GM18511 (cell line): Measurements from ENCODE around the gene CDH15.
"Not testable (repeated sequence)": the region's sequence is repeated elsewhere in the genome, so short reads cannot be mapped to it uniquely, and the experiment has no call there.

ENCODE experiments used
- ATAC-seq: cut with Tn5 transposase; IDR thresholded peaks from one replicate; pipeline ENCODE4 v1.9.1; 2021; ENCODE audit warnings: mild to moderate bottlenecking, moderate library complexity; ENCODE audit not compliant: unreplicated experiment

The CDH15 gene

DNA sequence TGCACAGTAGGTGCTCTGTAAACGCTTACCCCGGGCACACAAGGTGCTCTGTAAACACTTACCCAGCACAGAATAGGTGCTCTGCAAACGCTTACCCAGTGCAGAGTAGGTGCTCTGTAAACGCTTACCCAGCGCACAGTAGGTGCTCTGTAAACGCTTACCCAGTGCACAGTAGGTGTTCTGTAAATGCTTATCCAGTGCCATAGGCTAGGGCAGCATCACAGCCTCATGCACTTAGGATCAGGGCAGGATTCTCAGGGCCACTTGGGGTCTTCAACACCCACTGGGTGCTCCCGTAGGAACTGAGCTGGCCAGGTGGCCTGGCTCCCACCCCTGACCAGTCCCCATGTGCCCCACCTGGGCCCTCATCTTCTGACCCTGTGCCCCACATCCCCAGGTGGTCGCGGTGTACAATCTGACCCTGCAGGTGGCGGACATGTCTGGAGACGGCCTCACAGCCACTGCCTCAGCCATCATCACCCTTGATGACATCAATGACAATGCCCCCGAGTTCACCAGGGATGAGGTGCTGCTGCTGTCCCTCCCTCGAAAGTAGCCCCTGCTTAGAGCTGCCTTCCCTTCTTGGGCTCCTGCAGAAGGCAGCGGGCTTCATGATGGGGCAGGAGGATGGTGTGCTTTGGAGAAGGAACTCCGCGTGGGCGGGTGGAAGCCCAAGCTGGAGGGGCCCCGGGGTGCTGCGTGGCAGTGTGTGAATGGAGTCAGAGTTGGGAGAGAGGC, 15.7 kb downstream of the CDH15 start:
- ATAC-seq, result no peak

- no peak for ATAC-seq
Observed at GRCh38 chr16:89187770-89188392, 16.3 kb downstream of the CDH15 start.

DNA sequence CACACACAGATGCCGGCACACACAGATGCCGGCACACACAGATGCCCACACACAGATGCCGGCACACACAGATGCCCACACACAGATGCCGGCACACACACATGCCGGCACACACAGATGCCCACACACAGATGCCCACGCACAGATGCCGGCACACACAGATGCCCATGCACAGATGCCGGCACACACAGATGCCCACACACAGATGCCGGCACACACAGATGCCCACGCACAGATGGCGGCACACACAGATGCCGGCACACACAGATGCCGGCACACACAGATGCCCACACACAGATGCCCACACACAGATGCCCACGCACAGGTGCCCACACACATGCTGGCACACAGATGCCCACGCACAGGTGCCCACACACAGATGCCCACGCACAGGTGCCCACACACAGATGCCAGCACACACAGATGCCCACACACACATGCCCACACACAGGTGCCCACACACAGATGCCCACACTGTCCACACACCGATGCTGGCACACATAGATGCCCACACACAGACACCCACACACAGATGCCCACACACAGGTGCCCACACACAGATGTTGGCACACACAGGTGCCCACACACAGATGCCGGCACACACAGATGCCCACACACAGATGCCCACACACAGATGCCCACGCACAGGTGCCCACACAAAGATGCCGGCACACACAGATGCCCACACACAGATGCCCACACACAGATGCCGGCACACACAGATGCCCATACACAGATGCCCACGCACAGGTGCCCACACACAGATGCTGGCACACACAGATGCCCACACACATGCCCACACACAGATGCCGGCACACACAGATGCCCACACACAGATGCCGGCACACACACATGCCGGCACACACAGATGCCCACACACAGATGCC, 17.2 kb downstream of the CDH15 start:
- ATAC-seq, result not testable (repeated sequence)

DNA sequence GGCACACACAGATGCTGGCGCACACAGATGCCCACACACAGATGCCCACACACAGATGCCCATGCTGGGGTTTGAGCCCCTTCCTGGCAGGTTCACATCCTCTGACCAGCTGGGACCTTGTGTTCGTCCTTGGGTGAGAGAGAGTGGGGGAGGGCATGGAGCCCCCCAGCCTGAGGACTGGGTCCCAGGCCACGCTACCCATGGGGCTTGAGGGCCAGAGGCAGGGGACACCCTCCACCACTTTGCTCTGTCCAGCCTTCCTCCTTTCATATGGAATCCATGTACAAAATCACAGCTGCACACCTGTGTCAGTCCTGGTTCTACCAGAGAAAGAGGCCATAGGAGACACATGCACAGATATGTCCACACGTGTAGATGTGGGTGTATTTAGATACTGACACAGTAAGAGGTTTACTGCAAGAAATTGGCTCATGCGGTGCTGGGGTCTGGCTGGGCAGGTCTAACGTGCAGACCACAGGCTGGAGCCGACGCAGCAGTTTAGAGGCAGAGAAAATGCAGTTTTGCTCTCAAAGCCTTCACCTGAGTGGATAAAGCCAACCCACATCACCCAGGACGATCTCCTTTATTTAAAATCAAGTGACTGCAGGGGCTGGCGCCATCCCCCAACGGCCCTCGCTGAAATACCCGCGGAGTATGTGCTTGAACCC, 17.9 kb downstream of the CDH15 start:
- no peak for ATAC-seq

DNA sequence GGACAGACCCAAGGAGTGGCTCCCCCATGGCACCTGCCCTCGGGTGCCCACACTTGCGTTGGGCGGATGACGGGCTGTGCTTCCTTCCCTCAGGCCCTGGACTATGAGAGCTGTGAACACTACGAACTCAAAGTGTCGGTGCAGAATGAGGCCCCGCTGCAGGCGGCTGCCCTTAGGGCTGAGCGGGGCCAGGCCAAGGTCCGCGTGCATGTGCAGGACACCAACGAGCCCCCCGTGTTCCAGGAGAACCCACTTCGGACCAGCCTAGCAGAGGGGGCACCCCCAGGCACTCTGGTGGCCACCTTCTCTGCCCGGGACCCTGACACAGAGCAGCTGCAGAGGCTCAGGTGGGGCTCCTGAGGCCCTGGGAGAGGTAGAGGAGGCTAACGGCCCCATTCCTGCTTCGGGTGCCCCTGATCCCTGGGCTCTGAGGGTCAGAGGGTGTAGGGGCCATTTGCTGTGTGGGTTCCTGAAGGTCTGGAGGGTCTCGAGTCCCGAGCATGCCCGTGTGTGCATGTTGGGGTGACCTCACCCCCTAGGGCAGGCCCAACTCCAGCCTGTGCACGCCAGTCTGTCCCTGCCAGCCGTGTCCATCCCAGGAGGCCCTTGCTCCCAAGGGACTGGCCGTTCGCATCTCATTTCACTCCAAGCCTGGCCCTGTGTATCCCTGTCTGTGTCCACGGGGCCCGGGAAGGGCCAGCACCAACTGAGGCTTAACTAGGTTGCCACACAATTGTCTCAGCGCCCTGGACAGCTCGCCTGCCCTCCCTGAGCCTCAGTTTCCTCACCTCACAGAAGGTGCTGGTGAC, 18.8 kb downstream of the CDH15 start:
- no peak for ATAC-seq

DNA sequence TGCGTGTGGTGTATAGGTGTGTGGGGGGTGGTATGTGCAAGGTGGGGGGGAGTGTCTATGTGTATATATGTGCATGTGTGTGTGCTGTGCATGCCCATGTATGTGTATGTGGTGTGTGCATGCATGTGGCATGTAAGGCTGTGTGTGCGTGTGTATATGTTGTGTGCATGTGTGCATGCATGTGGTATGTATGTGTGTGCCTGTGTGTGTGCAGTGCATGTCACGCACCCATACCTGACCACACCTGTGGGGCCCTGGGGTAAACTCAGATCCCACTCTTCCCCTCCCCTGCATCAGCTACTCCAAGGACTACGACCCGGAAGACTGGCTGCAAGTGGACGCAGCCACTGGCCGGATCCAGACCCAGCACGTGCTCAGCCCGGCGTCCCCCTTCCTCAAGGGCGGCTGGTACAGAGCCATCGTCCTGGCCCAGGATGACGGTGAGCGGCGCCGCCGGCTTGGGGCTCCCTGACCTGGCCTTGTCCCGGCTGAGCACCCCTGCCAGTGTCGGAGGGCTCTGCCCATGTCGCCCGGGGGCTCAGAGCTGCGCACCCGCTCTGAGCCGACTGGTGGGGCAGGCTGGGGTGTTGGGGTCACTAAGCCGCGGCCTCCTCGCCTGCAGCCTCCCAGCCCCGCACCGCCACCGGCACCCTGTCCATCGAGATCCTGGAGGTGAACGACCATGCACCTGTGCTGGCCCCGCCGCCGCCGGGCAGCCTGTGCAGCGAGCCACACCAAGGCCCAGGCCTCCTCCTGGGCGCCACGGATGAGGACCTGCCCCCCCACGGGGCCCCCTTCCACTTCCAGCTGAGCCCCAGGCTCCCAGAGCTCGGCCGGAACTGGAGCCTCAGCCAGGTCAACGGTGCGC, 19.7 kb downstream of the CDH15 start:
- ATAC-seq, result no peak

DNA sequence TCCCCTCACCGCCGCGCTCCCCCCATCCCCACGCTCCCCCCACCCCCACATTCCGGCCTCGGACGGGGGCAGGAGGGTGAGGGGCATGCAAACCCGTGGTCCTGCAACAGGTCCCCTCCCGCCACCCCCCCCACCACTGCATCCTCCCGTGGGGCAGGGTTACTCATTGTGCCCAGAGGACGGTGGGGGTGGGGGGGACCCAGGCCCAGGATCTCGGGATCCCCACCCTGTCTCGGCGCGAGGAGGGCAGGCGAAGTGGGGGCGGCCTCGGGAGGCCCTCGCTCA, 20.3 kb downstream of the CDH15 start:
- no peak for ATAC-seq

DNA sequence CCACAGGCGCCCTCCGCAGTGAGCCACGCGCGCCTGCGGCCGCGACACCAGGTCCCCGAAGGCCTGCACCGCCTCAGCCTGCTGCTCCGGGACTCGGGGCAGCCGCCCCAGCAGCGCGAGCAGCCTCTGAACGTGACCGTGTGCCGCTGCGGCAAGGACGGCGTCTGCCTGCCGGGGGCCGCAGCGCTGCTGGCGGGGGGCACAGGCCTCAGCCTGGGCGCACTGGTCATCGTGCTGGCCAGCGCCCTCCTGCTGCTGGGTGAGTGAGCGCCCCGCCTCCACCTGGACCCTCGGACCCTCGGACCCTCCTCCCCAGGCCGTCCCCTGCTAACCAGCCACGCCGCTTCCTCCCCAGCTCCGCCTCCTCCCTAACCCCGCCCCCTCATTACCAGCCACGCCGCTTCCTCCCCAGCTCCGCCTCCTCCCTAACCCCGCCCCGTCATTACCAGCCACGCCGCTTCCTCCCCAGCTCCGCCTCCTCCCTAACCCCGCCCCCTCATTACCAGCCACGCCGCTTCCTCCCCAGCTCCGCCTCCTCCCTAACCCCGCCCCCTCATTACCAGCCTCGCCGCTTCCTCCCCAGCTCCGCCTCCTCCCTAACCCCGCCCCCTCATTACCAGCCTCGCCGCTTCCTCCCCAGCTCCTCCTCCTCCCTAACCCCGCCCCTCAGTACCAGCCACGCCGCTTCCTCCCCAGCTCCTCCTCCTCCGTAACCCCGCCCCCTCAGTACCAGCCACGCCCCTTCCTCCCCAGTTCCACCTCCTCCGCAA, 20.8 kb downstream of the CDH15 start:
- not testable (repeated sequence) for ATAC-seq

DNA sequence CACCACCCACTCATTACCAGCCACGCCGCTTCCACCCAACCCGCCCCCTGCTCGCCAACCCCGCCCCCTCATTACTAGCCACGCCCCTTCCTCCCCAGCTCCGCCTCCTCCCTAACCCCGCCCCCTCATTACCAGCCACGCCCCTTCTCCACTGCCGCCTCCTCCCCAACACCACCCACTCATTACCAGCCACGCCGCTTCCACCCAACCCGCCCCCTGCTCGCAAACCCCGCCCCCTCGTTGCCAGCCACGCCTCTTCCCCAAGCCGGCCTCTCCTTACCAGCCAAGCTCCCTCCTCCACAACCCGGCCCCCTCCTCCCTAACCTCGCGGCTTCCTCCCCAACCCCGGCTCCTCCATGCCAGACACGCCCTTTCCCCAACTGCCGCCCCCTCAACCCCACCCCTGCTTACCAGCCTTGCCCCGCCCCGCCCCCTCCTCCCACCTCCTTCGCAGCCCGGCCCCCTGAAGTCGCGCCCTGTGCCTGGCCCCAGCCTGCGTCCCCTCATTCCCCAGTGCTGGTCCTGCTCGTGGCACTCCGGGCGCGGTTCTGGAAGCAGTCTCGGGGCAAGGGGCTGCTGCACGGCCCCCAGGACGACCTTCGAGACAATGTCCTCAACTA, 21.5 kb downstream of the CDH15 start:
- ATAC-seq, result no peak

DNA sequence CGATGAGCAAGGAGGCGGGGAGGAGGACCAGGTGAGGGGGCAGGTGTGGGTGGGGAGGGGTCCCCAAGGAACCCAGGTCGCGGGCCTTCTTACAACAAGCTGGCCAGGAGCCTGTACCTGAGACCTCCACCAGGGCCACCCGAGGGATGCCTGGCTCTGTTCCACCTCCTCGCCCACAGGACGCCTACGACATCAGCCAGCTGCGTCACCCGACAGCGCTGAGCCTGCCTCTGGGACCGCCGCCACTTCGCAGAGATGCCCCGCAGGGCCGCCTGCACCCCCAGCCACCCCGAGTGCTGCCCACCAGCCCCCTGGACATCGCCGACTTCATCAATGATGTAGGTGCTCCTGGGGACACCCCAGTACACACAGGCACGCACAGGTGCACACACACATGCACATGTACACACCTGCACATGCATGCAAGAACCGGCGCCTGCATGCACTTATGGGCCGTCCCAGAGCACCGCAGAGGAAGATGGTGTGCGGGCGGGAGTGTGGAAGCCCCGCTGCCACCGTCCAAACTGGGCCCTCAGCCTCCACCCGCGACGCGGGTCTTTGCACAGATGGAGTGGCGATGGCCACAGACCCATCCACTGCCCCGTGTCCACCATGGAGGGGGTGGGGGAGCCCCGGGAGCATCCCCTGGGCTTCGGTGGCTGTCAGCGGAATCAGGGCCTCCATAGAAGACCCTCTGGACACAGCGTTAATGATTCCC, 22.2 kb downstream of the CDH15 start:
- no peak for ATAC-seq

DNA sequence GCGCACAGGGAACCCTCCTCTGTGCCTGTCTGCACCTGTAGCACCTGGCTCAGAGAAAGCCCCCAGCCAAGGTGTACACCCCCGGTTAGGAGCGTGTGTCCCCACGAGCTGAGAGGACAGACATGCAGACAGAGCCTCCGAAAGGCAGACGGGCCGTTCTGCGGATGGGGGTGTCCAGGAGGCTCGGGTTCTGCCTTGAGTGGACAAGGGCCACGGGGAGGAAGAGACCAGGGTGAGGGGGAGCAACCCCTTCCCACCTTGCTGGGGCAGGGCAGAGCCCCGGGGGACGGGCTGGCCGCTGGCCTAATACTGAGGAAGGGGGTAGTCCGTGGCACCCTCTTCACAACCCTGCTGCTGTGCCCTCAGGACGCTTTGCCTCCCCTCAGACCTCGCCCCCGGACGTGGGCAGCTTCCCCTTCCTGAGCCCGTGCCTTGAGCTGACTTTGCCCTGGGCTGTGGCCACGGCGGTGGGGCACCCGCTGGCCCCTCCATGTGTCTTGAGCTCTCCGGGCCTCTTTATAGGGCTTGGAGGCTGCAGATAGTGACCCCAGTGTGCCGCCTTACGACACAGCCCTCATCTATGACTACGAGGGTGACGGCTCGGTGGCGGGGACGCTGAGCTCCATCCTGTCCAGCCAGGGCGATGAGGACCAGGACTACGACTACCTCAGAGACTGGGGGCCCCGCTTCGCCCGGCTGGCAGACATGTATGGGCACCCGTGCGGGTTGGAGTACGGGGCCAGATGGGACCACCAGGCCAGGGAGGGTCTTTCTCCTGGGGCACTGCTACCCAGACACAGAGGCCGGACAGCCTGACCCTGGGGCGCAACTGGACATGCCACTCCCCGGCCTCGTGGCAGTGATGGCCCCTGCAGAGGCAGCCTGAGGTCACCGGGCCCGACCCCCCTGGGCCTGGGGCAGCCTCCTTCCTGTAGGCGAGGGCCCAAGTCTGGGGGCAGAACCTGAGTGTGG, 23.1 kb downstream of the CDH15 start:
- no peak for ATAC-seq

DNA sequence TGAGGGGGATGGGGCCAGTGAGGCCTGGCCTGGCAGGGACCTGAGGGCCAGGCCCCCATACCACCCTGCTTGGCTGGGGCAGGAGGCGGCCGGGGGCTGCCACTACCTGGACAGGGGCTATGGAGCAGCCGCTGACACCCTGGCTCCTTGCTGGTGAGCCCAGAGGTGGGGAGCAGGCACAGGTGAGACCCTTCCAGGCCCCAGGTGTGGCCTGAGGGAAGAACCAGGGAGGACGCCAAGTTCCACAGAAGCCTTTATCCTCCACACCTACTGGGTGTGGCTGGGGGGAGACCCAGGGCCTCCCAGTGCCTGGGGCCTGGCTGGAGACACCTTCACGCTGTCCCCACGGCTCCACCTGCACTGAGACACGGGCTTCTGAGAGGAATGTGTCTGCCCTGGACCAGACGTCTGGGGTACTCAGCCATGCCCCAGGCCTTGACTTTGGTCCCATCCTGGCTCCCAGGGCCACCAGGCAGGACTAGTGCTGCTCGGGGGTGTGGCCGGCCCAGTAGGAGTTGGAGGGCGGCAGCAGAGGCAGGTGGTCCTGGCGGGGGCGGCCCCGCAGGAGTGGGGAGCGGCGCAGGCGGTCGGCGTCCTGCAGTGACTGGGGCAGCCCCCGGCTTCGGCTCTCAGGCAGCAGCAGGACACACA, 24.1 kb downstream of the CDH15 start:
- no peak for ATAC-seq

GRCh38 chr16:89197033-89197632, 25.6 kb downstream of the CDH15 start:
- ATAC-seq, result no peak

- no peak for ATAC-seq
Observed at GRCh38 chr16:89197633-89198416, 26.3 kb downstream of the CDH15 start.
